H9 (cell line): ENCODE data around the gene RSPH4A. TPM values are rescaled to one million over a fixed set of nuclear protein-coding genes. Genes with fewer than 3 reads are reported as not detected.
A peak's percentile ranks its signal among the peaks of the same experiment; 100 is the strongest.

ENCODE experiments used
- DNase-seq: peaks from one replicate; pipeline ENCODE4 v3.0.0-alpha.2; 2017
- H2AFZ ChIP-seq: one replicate; pipeline ENCODE4 v1.6.1; 2013; ENCODE audit warnings: mild to moderate bottlenecking, low read length, control low read depth, moderate library complexity
- H2AK5ac ChIP-seq: 2 replicates; pipeline ENCODE4 v1.6.1; 2013; ENCODE audit warnings: low read length, control low read depth, mixed read lengths; ENCODE audit not compliant: insufficient read length
- H2BK120ac ChIP-seq: one replicate; pipeline ENCODE4 v1.6.1; 2013; ENCODE audit warnings: low read depth, mild to moderate bottlenecking, low read length, control low read depth, inconsistent platforms; ENCODE audit not compliant: poor library complexity, severe bottlenecking
- H2BK12ac ChIP-seq: 2 replicates; pipeline ENCODE4 v1.6.1; 2013; ENCODE audit warnings: low read length, control low read depth, mixed read lengths, low read depth; ENCODE audit not compliant: insufficient read length
- H2BK15ac ChIP-seq: 2 replicates; pipeline ENCODE4 v1.6.1; 2013; ENCODE audit warnings: low read depth, low read length, control low read depth
- H2BK20ac ChIP-seq: one replicate; pipeline ENCODE4 v1.6.1; 2013; ENCODE audit warnings: low read depth, mild to moderate bottlenecking, low read length, control low read depth, inconsistent platforms; ENCODE audit not compliant: poor library complexity, severe bottlenecking
- H2BK5ac ChIP-seq: 2 replicates; pipeline ENCODE4 v1.6.1; 2013; ENCODE audit warnings: low read length, control low read depth, mixed read lengths; ENCODE audit not compliant: insufficient read length
- H3K14ac ChIP-seq: 2 replicates; pipeline ENCODE4 v1.6.1; 2013; ENCODE audit warnings: low read length, control low read depth; ENCODE audit not compliant: insufficient read depth
- H3K18ac ChIP-seq: 2 replicates; pipeline ENCODE4 v1.6.1; 2013; ENCODE audit warnings: low read depth, mild to moderate bottlenecking, mixed read lengths, low read length, control low read depth; ENCODE audit not compliant: insufficient read length
- H3K23ac ChIP-seq: 2 replicates; pipeline ENCODE4 v1.6.1; 2013; ENCODE audit warnings: low read length, control low read depth, mixed read lengths, low read depth; ENCODE audit not compliant: insufficient read length
- H3K23me2 ChIP-seq: 2 replicates; pipeline ENCODE4 v1.6.1; 2013; ENCODE audit warnings: low read depth, mild to moderate bottlenecking, mixed read lengths, low read length, control low read depth; ENCODE audit not compliant: insufficient read length, poor library complexity, severe bottlenecking
- H3K27ac ChIP-seq: 2 replicates; pipeline ENCODE4 v1.5.1; 2013; ENCODE audit warnings: low read length, control low read depth, mixed read lengths, low read depth; ENCODE audit not compliant: insufficient read length
- H3K27me3 ChIP-seq: 2 replicates; pipeline ENCODE4 v1.6.1; 2013; ENCODE audit warnings: low read length, control low read depth, inconsistent platforms; ENCODE audit not compliant: insufficient read depth
- H3K4ac ChIP-seq: 2 replicates; pipeline ENCODE4 v1.6.1; 2013; ENCODE audit warnings: low read depth, mild to moderate bottlenecking, control low read depth, inconsistent platforms, low read length, moderate library complexity
- H3K4me1 ChIP-seq: 2 replicates; pipeline ENCODE4 v1.6.1; 2013; ENCODE audit warnings: low read length, control low read depth, inconsistent platforms; ENCODE audit not compliant: insufficient read depth
- H3K4me2 ChIP-seq: 2 replicates; pipeline ENCODE4 v1.6.1; 2013; ENCODE audit warnings: low read length, control low read depth, mixed read lengths; ENCODE audit not compliant: insufficient read length, insufficient read depth
- H3K56ac ChIP-seq: 2 replicates; pipeline ENCODE4 v1.6.1; 2013; ENCODE audit warnings: low read depth, mild to moderate bottlenecking, mixed read lengths, low read length, control low read depth; ENCODE audit not compliant: insufficient read length
- H3K79me1 ChIP-seq: 2 replicates; pipeline ENCODE4 v1.6.1; 2013; ENCODE audit warnings: low read depth, mild to moderate bottlenecking, moderate library complexity, low read length, control low read depth, inconsistent platforms; ENCODE audit not compliant: insufficient read depth, poor library complexity, severe bottlenecking
- H3K79me2 ChIP-seq: 2 replicates; pipeline ENCODE4 v1.6.1; 2013; ENCODE audit warnings: low read length, control low read depth, inconsistent platforms; ENCODE audit not compliant: insufficient read depth
- H3K9ac ChIP-seq: 2 replicates; pipeline ENCODE4 v1.6.1; 2013; ENCODE audit warnings: low read length, control low read depth, mixed read lengths; ENCODE audit not compliant: insufficient read length; ENCODE audit errors: extremely low read depth
- H3K9me3 ChIP-seq: one replicate; pipeline ENCODE4 v1.6.1; 2013; ENCODE audit warnings: low read depth, low read length, inconsistent platforms; ENCODE audit not compliant: control insufficient read depth
- H3T11ph ChIP-seq: one replicate; pipeline ENCODE4 v1.6.1; 2013; ENCODE audit warnings: mild to moderate bottlenecking, low read length, control low read depth, inconsistent platforms
- H4K20me1 ChIP-seq: one replicate; pipeline ENCODE4 v1.6.1; 2013; ENCODE audit not compliant: control insufficient read depth, insufficient read length, insufficient read depth
- H4K5ac ChIP-seq: 2 replicates; pipeline ENCODE4 v1.6.1; 2013; ENCODE audit warnings: low read depth, mild to moderate bottlenecking, mixed read lengths, low read length, control low read depth; ENCODE audit not compliant: insufficient read length
- H4K8ac ChIP-seq: replicated peaks from 2 replicates; pipeline ENCODE4 v1.6.1; 2013; ENCODE audit warnings: low read length, control low read depth, mixed read lengths, low read depth; ENCODE audit not compliant: insufficient read length
- H4K91ac ChIP-seq: 2 replicates; pipeline ENCODE4 v1.6.1; 2013; ENCODE audit warnings: low read depth, mild to moderate bottlenecking, moderate library complexity, mixed read lengths, low read length, control low read depth; ENCODE audit not compliant: insufficient read length
- H3K27ac Mint-ChIP-seq, 3 experiments: 2 replicates in 2 of 3; 3 replicates in 1 of 3; pipeline ENCODE4 v1.8.0; 2020 to 2021; ENCODE audit warnings: mixed read lengths in 3 of 3, mild to moderate bottlenecking in 1 of 3, moderate library complexity in 1 of 3
- H3K27me3 Mint-ChIP-seq: 2 replicates; pipeline ENCODE4 v1.8.0; 2021; ENCODE audit warnings: low read depth, mild to moderate bottlenecking, moderate library complexity, mixed read lengths
- H3K36me3 Mint-ChIP-seq, 3 experiments: 2 replicates in 2 of 3; 3 replicates in 1 of 3; pipeline ENCODE4 v1.8.0; 2020 to 2021; ENCODE audit warnings: low read depth in 3 of 3, mixed read lengths in 3 of 3; ENCODE audit not compliant: insufficient read depth in 1 of 3
- H3K4me1 Mint-ChIP-seq, 2 experiments: 2 replicates each; pipeline ENCODE4 v1.8.0; 2020; ENCODE audit warnings: mixed read lengths in 2 of 2
- H3K4me3 Mint-ChIP-seq, 2 experiments: 2 replicates in 1 of 2; 3 replicates in 1 of 2; pipeline ENCODE4 v1.8.0; 2020 to 2021; ENCODE audit warnings: mild to moderate bottlenecking in 2 of 2, mixed read lengths in 2 of 2, moderate library complexity in 1 of 2
- H3K9me3 Mint-ChIP-seq, 2 experiments: 2 replicates in 1 of 2; 3 replicates in 1 of 2; pipeline ENCODE4 v1.8.0; 2020; ENCODE audit warnings: mild to moderate bottlenecking in 2 of 2, mixed read lengths in 2 of 2, moderate library complexity in 1 of 2
- WGBS: extraction: QIAGEN DNeasy Blood & Tissue Kit; methylation state at CpG from one replicate; pipeline ENCODE4 v1.1.7; 2013; ENCODE audit warnings: missing lambda C conversion rate, low lambda C conversion rate, mixed read lengths; ENCODE audit not compliant: insufficient read length; ENCODE audit errors: extremely low coverage; 5-methylcytosine and 5-hydroxymethylcytosine counted together
- total RNA-seq: library from RNA; stranded (reverse); gene quantifications from 2 replicates; pipeline ENCODE4 v1.2.1, GENCODE V29; 2021
- TF ChIP-seq, protein P1 (sequence below): fragments of 200-600 bp; sonication (generic); conservative IDR thresholded peaks from 3 replicates; pipeline ENCODE4 v1.8.0; 2021; ENCODE audit warnings: antibody characterized with exemption, mild to moderate bottlenecking

The RSPH4A gene
- total RNA-seq, 1 experiment from 2014 or later: 0.31 TPM

DNA sequence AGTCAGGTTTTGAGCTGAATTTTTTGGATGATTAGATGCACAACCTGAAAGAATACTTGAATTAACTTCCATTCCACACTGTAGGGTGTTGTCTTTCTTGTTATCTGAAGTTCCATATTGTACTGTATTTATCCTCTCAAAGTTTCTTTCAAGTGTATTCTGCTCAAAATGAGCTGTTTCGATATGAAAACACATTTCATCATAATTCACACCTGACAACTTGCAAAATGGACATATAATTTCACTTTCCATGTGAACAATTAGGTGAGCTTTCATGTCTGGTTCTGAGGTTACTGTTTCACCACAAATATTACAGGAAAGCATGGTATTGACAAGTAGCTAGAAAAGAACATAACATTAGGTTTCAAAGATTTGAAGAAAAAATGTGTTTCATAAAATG lies 50.6 kb downstream of the RSPH4A start:
- no peak for DNase-seq
- no CpG with 5 or more reads among the region's 1 CpG for WGBS
- Histone ChIP-seq H4K91ac (no peak overlapping the region), H3K56ac (no peak overlapping the region), H2BK5ac (no peak overlapping the region), H3K79me2 (peaks cover 9% of the 10 kb centered on the region; the same call in 1 of the 2 replicates), H4K20me1 (no peaks in the 10 kb centered on the region), H3T11ph (no peak overlapping the region), H4K8ac (no peak overlapping the region), H2AFZ (no peak overlapping the region), H2AK5ac (no peak overlapping the region), H2BK120ac (no peak overlapping the region), H3K27me3 (no peaks in the 10 kb centered on the region), H3K9ac (peak overlapping the region; percentile 31), H3K23ac (no peak overlapping the region), H3K18ac (no peak overlapping the region), H3K9me3 (no peaks in the 10 kb centered on the region), H3K4me1 (no peaks in the 10 kb centered on the region), H3K4ac (no peak overlapping the region), H3K14ac (no peak overlapping the region), H2BK20ac (no peak overlapping the region), H3K4me2 (peak overlapping the region; percentile 39), H4K5ac (no peak overlapping the region), H3K27ac (no peak overlapping the region), H2BK15ac (no peak overlapping the region), H3K23me2 (peaks cover 5% of the 10 kb centered on the region), H2BK12ac (no peak overlapping the region), H3K79me1 (peaks cover 10% of the 10 kb centered on the region)
- TF ChIP-seq, protein P1, sequence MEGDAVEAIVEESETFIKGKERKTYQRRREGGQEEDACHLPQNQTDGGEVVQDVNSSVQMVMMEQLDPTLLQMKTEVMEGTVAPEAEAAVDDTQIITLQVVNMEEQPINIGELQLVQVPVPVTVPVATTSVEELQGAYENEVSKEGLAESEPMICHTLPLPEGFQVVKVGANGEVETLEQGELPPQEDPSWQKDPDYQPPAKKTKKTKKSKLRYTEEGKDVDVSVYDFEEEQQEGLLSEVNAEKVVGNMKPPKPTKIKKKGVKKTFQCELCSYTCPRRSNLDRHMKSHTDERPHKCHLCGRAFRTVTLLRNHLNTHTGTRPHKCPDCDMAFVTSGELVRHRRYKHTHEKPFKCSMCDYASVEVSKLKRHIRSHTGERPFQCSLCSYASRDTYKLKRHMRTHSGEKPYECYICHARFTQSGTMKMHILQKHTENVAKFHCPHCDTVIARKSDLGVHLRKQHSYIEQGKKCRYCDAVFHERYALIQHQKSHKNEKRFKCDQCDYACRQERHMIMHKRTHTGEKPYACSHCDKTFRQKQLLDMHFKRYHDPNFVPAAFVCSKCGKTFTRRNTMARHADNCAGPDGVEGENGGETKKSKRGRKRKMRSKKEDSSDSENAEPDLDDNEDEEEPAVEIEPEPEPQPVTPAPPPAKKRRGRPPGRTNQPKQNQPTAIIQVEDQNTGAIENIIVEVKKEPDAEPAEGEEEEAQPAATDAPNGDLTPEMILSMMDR: no peak
- Mint-ChIP-seq H3K9me3 (peaks cover 0 to 3% of the 10 kb centered on the region in 2 experiments; a peak in 1 of 5 replicates), H3K36me3 (peaks cover 0 to 5% (median 3%) of the 10 kb centered on the region in 3 experiments; a peak in 3 of 7 replicates), H3K4me1 (peaks cover 16 to 18% of the 10 kb centered on the region in 2 experiments), H3K4me3 (peak overlapping the region; percentile 16 to 21; a peak in 2 of 5 replicates), H3K27me3 (no peaks in the 10 kb centered on the region), H3K27ac (no peak overlapping the region)
